ENCODE data around the gene DAB2IP.
"Not testable (repeated sequence)": the region's sequence is repeated elsewhere in the genome, so short reads cannot be mapped to it uniquely, and the experiment has no call there.

The DAB2IP gene

DNA sequence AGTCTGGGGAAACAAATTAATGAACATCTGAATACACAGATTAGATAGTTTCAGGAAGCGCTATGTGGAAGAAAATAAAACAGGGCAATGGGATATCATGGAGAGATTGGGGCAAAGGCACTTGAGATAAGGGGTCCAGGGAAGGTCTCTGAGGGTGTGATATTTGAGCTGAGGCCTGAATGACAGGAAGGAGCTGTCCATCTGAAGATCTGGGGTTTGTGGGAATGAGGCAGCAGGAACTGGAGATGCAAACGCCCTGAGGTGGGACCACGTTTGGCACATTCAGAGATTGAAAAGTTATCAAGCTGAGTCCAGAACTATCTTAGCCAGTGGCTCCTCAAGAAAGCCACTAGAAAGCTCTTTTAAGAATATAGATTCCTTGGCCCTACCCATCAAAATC lies 8.7 kb upstream of the DAB2IP start:
- no peak for DNase-seq (ENCODE audit: insufficient read length, low spot score)
- no peak for FAIRE-seq

DNA sequence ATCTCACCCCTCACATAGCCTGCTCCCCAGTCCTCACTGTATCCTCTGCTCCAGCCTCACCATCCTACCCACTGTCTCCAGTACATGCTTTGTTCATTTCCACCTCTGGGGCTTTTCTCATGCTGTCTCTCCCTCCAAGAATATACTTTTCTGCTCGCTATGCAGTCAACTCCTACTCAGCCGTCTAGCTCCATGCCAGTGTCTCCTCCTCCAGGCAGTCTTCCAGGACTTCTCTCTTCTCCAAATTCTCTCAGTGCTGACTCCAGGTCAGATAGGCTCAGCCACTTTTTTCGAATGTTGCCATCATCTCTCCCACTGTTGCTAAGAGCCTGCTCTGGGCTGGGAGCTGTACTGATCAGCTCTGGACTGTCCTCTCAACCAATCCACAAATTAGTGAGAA lies 8.0 kb upstream of the DAB2IP start:
- FAIRE-seq (no peak), DNase-seq (ENCODE audit: insufficient read length, low spot score) (no peak)

DNA sequence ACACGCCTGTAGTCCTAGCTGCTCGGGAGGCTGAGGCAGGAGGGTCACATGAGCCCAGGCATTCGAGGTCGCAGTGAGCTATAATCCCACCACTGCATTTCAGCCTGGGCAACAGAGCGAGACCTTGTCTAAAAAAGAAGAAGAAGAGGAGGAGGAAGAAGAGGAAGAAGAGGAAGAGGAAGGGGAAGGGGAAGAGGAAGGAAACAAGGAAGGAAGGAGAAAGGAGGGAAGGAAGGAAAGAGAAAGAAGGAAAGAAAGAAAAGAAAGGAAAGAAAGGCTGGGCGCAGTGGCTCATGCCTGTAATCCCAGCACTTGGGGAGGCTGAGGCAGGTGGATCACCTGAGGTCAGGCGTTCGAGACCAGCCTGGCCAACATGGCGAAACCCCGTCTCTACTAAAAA lies 7.4 kb upstream of the DAB2IP start:
- DNase-seq (ENCODE audit: insufficient read length, low spot score); FAIRE-seq: not testable (repeated sequence)

DNA sequence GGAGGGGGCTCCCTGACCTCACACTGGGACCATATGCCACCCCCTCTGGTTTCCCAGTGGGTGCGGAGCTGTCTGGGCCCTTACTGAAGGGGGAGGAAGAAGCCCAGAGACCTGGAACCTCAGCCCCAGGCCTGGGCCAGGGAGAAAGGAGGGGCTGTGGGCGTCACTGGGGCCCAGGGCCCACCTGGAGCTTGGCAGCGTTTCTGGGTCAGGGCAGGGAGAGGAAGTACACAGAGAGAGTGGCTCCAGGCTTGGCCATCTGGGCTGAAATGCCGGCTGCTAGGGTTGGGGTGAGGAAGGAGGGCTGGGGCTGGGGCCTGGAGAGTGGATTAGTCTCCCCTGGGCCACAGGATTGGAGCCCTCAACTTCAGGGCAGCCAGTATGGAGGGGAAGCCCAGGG lies 6.4 kb upstream of the DAB2IP start:
- no peak for DNase-seq (ENCODE audit: insufficient read length, low spot score)
- FAIRE-seq = no peak

DNA sequence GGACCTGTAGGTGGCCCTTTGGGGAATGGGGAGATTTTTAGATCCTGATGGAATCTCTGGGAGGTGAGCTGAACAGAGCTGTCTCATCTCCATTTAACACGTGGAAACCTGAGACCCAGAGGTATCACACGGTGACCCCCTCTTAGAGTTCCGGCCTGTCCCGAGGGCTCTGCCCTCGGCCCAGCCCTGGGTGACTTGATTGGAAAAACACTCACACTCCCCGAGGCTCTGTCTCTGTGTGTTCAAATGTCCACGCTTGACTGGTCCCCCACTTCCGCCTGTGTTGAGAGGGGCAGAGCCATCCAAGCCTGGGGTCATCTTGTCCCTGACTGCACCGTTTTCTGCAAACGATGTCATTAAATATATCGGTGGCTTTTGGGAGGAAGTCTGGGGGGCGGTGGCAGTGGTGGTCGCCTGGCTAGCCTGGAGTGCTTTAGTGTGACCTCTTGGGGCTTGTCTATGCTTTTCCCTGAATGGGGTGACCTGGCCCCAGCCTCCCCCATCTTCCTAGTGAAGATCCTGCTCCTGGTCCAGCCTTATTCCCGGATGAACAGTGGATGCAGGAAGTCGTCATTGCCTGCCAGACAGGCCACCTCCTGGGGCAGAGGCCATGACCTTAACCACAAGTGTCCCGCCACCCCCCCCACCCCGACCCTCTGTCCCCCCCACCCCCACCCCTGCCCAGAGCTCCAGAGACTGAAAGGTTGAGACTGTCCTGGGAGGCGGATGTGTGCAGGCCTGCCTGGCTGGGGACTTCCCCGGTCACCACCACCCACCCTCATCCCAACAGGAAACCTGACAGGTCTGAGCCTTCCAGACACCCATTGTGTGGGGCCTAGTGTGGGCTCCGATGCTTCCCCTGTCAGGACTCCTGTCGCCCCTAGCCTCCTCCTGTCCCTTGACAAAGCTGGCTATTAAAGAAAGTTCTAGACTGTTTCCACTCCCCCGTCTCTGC lies 5.3 kb upstream of the DAB2IP start:
- FAIRE-seq = no peak
- no peak for DNase-seq (ENCODE audit: insufficient read length, low spot score)

DNA sequence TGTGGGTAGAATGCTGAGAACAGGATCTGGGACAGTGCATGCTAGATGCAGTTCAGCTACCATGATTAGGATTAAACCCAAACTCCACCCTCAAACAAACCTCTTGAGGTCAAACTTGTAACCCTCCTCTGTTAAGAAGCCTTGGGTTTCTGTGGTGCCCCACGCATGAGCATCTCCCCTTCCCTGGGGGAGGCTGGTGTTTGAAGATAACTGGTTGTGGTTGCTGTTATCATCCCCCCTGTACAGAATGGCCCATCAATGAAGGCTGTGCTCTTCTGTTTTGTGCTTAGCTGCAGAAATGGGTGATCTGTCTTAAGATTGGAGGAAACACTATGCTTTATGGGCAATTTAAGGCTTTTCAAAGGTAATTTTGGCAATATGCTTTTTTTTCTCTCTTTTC lies 4.4 kb upstream of the DAB2IP start:
- no peak for DNase-seq (ENCODE audit: insufficient read length, low spot score)
- FAIRE-seq = no peak

DNA sequence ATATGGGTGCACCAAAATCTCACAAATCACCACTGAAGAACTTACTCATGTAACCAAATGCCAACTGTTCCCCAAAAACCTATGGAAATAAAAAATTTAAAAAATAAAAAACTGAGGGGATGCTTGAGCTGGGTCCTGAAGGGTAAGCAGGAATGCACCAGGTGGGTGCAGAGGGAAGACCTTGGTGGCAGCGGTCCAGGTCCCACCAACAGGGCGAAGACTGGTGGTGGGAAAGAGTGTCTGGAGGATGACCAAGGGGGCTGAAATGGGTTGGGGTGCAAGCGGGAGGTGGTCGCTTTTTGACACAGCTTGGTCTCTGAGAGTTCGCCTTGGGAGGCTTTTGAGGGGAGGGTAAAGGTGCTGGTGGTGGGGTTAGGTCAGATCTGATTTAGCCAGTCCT lies 3.3 kb upstream of the DAB2IP start:
- DNase-seq (ENCODE audit: insufficient read length, low spot score) (no peak), FAIRE-seq (no peak)

DNA sequence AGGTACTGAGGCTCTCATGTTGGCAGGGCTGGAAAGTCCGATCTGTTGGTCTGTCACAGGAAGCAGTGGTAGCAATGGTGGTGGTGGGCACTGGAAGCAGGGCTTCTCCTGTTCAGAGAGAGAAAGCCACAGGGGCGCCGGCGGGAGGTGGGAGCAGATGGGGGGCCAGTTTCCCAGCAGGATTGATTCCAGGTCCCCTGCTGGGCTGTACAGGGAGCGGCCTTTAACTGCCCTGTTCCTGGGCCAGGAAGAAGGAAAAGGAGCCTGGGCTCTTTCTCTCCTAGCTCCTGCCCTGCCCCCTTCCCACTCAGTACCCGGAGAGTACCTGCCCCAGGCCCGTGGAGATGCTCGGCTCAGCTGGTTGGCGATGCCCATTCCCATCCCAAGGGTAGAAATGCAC lies 2.6 kb upstream of the DAB2IP start:
- FAIRE-seq (no peak), DNase-seq (ENCODE audit: insufficient read length, low spot score) (no peak)

DNA sequence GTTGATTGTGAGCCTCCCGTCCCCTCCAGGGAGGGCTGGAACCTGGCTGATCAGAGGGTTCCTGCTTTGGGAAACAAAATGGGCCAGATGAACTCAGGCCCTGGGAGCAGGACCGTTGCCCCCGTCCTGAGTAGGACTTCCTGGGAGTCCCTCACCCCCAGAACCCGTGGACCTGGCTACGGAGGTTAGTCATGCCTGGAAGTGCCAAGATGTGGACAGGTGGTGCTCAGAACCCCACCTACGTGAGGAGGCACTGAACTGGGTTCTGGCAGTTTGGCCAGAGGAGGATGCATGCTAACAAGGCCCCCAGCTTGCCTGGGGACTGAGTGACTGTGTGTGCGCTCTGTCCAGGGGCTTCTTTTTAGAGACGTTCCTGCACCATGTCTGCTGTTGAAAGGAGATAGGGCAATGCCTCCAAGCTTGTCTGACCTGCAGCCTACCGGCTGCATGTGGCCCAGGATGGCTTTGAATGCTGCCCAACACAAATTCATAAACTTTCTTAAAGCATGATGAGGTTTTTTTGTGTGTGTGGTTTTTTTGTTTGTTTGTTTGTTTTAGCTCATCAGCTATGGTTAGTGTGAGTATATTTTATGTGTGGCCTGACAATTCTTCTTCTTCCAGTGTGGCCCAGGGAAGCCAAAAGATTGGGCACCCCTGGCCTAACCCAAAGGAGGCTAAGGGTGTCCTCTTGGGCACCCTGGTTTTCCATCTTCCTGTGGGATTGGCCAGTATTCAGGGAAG lies 1.8 kb upstream of the DAB2IP start:
- FAIRE-seq (no peak), DNase-seq (ENCODE audit: insufficient read length, low spot score) (no peak)

DNA sequence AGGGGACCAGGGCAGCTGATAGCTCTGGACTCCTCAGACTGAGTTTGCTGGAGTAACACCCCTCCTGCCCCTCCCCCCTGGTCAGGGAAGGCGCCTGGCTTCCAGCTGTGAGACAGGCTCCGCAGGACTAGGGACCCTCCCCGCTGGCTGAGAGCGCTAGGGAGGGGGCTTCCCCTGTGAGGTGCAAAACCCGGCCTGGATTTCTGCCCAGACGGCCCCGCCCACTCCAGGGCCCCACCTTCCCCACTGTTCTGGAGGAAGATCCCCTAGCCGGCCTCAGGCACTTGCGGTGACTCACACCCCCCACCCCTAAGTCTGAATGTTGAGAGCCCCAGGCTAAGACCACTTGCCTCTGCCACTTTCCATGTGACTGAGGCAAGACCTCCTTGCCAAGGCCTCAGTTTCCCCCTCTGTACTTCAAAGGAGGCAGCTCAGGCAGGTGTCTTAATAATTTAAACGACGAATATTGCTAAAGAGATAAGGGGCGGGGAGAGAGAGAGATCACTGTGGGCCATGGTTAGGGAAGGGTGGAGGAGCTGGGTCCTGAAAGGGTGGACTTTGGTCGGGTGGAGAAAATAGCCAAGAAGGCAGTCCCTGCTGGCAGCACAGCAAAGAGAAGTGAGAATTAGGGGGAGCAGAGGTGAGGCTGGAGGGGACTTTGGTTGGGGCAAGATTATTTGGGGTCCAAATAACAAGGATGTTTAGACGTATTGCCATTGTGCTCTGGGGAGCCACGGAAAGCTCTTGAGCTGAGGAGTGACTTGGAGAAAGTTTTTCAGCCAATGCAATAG lies 1.0 kb upstream of the DAB2IP start:
- DNase-seq (ENCODE audit: insufficient read length, low spot score) (no peak), FAIRE-seq (no peak)

DNA sequence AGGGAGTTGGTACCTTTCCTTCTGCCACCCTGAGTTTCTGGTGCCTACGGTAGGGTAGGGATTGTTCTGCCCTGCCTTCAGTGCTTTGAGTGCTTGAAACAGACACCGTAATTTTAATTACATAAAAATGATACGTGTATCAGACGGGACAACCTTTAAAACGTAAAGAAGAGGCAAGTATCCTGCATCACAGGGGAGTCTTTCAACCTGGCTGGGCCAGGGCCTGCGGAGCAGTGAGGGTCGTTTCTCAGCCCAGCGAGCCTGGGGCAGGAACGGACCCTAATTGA lies 483 bp upstream of the DAB2IP start:
- DNase-seq (ENCODE audit: insufficient read length, low spot score) (no peak), FAIRE-seq (no peak)

DNA sequence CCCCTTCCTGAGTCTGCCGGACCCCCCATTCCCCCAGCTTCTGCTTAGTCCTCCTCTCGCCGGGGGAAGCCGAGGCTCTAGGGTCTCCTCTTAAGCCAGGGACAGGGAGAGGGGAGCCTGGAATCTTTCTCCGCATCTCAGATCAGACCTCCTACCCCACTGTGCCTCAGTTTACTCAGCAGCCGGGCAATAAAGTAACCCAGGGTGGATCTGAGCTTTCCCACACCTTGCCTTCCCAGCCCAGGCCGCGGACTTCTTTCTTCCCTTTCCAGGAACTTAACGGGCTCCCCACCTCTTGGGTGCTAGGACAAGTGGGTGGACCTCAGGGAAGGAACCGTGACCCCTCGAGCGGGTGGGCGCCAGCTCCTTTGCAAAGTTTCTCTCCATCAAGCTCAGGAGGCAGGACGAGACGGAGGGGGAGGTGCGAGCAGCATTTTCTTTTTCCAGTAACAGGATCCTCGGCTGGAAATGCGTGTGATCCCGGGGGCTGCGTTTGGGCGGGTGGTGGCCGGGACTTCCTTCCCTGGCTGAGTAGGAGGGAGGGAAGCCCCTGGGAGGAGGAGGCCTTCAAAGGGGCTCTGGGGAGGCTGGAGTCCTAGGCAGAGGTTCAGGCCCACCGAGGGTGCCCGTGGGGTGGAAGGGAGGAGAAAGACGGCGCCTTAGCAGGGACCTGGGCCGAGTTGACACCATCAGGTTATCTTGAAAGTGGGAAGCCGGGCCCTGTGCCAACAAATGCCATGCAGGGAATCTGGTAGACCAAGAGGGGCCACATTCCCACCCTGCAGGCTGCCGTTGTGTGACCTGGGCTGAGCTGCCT lies 795 bp downstream of the DAB2IP start:
- no peak for FAIRE-seq
- DNase-seq (ENCODE audit: insufficient read length, low spot score) = no peak

DNA sequence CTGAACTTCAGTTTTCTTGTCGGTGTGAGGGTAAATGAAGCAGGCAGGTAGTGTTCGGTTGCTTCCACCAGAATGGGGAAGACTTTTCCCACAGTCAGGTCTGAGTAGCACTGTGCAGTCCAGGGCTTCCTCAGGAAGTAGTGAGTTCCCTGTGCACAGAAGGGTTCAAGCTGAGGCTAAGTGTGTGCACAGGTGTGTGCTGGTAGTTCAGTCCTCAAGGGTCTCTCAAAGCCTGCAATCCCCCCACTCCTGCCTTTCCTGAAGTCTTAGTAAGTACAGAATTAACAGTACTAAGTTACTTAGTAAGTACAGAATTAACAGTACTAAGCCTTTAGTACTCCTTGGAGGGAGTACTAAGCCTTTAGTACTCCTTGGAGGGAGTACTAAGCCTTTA lies 1.4 kb downstream of the DAB2IP start:
- DNase-seq (ENCODE audit: insufficient read length, low spot score) (no peak), FAIRE-seq (no peak)

DNA sequence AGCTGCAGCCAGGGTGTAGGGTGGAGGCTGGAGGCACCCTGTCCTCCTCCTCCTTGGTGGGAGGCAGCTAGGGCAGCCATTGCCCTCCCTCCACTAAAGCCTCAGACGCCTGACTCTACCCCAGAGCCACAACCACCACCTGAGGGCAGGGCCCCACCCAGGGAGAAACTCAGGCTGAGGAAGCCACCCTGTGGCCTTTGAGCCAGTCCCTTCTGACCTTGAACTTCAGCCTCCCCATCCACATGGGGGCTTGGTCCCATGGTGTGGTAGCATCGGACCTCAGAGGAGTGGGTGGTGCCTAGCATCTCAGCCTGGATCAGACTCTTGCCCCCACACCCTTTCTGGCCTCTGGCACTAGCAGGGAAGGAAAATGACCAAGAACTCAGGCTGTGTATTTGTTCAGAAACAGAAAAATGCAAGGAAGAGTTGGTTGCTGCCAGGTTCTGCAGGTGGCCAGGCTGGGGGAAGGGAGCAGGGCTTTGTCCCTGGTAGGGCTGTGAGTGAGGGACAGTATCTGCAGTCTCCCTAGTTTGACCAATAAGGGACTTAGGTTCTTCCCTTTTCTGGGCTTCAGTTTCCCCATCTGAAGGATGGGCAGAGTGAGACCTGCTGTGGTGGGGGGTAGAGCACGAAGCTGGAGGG lies 3.2 kb downstream of the DAB2IP start:
- FAIRE-seq = no peak
- no peak for DNase-seq (ENCODE audit: insufficient read length, low spot score)

DNA sequence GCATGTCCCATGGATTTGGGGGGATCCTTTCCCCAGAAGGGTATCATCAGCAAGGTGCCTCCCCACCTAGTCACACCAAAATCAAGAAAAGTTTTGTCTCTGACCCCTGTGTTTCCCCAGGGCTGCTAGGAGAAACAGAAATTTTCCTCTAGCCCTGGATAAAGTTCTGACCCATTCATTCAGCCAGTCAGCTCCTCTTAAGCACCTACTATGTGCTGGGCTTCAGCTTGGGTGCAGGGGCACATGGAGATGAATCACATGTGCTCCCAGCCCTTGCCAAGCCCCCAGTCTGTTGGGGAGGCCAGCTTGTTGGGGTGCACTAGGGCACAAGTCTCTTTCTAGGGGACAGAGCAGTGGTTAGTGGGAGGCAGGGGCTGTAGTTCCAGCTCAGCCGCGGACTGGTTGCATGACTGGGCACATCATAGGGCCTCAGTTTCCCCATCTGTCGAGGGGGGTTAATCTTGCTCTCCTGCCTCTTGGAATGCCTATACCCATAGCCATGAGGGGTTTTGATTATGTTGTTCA lies 3.9 kb downstream of the DAB2IP start:
- DNase-seq (ENCODE audit: insufficient read length, low spot score) (no peak), FAIRE-seq (no peak)

DNA sequence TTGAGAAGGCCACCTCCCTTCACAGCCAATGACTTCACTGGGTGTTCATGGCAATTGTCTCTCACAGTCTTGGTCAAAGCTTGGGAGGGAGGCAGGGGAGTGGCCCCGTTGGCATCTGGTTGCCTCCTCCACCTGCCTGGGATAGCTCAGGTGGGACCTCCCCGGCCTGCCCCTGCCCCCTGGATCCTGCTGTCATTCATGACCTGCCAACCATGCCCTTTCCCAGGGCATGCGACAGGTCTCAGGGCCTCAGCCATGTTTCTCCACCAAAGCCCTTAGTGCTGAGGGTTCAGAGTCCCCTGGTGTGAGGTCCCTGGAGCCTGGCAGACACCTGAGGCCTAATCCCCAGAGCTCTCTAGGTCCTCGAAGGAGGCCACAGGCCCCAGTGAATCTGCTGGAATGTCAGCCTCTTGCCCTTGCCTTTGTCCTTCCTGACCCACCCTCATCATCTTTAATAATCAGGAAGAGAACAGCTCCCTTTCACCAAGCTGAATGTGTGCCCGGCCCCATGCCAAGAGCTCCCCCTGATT lies 5.6 kb downstream of the DAB2IP start:
- FAIRE-seq (no peak), DNase-seq (ENCODE audit: insufficient read length, low spot score) (no peak)

DNA sequence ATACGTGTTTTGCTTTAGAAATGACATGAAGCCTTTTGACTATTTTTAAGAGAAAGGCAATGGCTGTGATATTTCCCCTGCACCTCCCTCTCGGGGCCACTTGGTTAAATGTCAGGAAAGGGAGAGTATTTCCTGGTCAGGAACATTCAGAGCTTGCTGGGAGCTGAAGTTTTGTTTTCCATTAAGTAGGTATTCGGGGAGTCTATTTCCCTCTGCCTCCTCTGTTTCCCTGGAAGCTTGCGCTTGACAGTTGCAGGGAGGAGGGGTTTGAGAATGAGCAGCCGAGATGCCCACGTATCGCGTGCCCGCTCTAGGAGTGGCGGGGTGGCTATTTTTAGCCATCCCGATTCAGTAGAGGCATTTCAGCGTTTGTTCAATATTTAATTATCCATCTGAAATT lies 6.7 kb downstream of the DAB2IP start:
- DNase-seq (ENCODE audit: insufficient read length, low spot score) (no peak), FAIRE-seq (no peak)

DNA sequence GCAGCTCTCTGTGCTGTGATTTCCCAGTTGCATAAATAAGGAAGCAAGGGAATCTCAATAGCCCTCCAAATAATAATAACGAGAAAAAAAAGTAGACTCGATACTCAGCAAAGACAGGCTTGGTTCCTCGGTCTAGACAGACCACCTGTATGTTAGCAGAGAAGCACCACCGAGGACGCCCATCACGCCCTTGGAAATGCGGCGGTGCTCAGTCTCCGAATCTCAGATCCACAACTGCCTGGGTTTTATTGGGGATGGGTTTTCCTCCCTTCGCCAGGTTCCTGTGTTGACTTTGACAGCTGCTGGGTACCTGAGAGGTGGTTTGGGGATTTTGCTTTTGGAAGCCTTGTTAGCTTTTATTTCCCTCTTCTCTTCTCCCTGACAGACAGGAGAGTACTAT lies 7.2 kb downstream of the DAB2IP start:
- no peak for DNase-seq (ENCODE audit: insufficient read length, low spot score)
- no peak for FAIRE-seq

DNA sequence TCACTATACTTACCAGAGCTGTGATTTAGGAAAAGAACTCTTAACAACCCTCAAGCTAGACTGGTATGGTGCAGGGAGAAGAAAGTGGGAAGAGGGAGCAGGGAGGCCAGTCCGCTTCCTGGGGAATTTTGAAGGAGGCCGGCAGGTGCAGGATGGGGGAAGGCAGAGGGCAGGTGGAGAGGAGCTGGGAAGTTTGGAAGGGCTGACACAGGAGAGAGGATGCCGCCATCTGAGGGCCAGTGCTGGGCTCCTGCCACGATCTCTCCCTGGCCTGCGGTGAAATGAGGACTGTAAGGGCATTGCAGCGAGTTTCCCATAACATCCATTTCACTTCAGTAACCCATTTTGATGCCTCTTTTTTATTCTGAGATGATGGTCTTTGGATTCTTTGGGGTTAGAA lies 8.9 kb downstream of the DAB2IP start:
- DNase-seq (ENCODE audit: insufficient read length, low spot score) (no peak), FAIRE-seq (no peak)

DNA sequence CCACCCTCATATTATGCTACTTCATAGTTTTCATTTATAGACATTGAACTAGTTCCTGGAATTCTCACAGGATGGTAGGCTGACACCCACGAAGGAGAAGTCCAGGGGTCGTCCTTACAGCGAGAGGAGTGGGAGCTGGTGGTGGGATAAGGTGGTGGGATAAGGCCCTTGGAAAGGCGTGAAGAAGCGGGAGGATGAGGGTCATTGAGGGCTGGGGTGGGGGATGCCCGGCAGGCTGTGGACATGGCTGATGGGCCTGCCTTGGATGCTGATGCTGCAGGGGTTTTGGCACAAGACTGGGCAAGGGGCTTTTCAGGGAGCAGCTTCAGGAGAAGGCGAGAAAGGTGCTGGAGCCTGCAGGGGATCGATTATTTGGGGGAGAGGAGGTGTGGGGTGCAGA lies 9.4 kb downstream of the DAB2IP start:
- DNase-seq (ENCODE audit: insufficient read length, low spot score) (no peak), FAIRE-seq (no peak)

All from GM19239 (cell line).